Esophagus squamous epithelium (tissue), 5 donors: Measurements from ENCODE around the gene SLC25A34. TPM values are rescaled to one million over a fixed set of nuclear protein-coding genes. Genes with fewer than 3 reads are reported as not detected.

Experiments
- DNase-seq: peaks from one replicate; lab custom pipeline; 2025; lab: John Stamatoyannopoulos, UW
- H3K27ac ChIP-seq, 4 donors: fragments of 200-600 bp; sonication (generic); one replicate each; pipeline ENCODE4 v1.5.1; 2016 to 2019; ENCODE audit warnings: mild to moderate bottlenecking in 1 of 4
- H3K27me3 ChIP-seq, 4 donors: fragments of 200-600 bp; sonication (generic); 1 replicate in 3 of 4; 2 replicates in 1 of 4; pipeline versions ENCODE4 v1.5.1 to v1.6.0; 2017 to 2021; ENCODE audit warnings: antibody characterized with exemption in 1 of 4
- H3K36me3 ChIP-seq, 3 donors: fragments of 200-600 bp; sonication (generic); one replicate each; pipeline ENCODE4 v1.5.1; 2016 to 2019
- H3K4me1 ChIP-seq, 3 donors: fragments of 200-600 bp; sonication (generic); one replicate each; pipeline ENCODE4 v1.5.1; 2017 to 2019
- H3K4me3 ChIP-seq, 4 donors: fragments of 200-600 bp; sonication (generic); 1 replicate in 3 of 4; 2 replicates in 1 of 4; pipeline ENCODE4 v1.5.1; 2016 to 2019; ENCODE audit warnings: mild to moderate bottlenecking in 2 of 4, moderate library complexity in 1 of 4
- H3K9me3 ChIP-seq, 3 donors: fragments of 200-600 bp; sonication (generic); one replicate each; pipeline ENCODE4 v1.5.1; 2016 to 2019
- POLR2A ChIP-seq, 4 donors: fragments of 450-650 bp; IDR thresholded peaks; one replicate each; pipeline ENCODE4 v1.6.1; 2017; ENCODE audit warnings: antibody characterized with exemption in 4 of 4, mild to moderate bottlenecking in 4 of 4, moderate library complexity in 3 of 4
- WGBS, 2 donors: methylation state at CpG; one replicate each; pipeline ENCODE4 v1.1.5; 2018; 5-methylcytosine and 5-hydroxymethylcytosine counted together
- intact Hi-C: fragments of 100-400 bp; cut with DNase I; formaldehyde crosslinking; loops from one replicate; pipeline ENCODE4 v1.15.0; 2022
- total RNA-seq, 4 donors: library from RNA; depleted of rRNA; stranded (reverse); fragments of >200 nt; gene quantifications; one replicate each; pipeline ENCODE4 v1.1.0, GENCODE V29; 2016
- TF ChIP-seq, protein P1 (sequence below), 6 experiments: fragments of 450-650 bp in 4 of 6; fragments of 200-600 bp in 2 of 6; sonication (generic) in 2 of 6; IDR thresholded peaks; one replicate each; pipeline ENCODE4 v1.5.1; 2016 to 2019; ENCODE audit warnings: antibody characterized with exemption in 6 of 6, mild to moderate bottlenecking in 4 of 6, moderate library complexity in 4 of 6
- donor health status: DM: yes; HTN: yes; CAD: no.

The SLC25A34 gene
- total RNA-seq, 4 donors from 2014 or later, result 0.44 to 1.1 (median 0.83) TPM

- TF ChIP-seq, protein P1, sequence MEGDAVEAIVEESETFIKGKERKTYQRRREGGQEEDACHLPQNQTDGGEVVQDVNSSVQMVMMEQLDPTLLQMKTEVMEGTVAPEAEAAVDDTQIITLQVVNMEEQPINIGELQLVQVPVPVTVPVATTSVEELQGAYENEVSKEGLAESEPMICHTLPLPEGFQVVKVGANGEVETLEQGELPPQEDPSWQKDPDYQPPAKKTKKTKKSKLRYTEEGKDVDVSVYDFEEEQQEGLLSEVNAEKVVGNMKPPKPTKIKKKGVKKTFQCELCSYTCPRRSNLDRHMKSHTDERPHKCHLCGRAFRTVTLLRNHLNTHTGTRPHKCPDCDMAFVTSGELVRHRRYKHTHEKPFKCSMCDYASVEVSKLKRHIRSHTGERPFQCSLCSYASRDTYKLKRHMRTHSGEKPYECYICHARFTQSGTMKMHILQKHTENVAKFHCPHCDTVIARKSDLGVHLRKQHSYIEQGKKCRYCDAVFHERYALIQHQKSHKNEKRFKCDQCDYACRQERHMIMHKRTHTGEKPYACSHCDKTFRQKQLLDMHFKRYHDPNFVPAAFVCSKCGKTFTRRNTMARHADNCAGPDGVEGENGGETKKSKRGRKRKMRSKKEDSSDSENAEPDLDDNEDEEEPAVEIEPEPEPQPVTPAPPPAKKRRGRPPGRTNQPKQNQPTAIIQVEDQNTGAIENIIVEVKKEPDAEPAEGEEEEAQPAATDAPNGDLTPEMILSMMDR (IDR thresholded peaks at IDR 0.05), result no peak
- no peak for TF ChIP-seq POLR2A (IDR thresholded peaks at IDR 0.05)
- Histone ChIP-seq H3K27me3 (no peaks in the 10 kb centered on the region), H3K4me3 (no peak overlapping the region), H3K9me3 (no peaks in the 10 kb centered on the region), H3K36me3 (peaks cover 41 to 54% (median 43%) of the 10 kb centered on the region in 3 donors), H3K4me1 (peaks cover 27 to 62% (median 35%) of the 10 kb centered on the region in 3 donors), H3K27ac (peak overlapping the region; percentile 50 to 75 (median 68))
- 60 to 67% methylated on average over 2 to 4 of the region's 17 CpGs for WGBS, 2 donors
- intact Hi-C loops, result no loop called here
- no peak for DNase-seq
These were observed 1.2 kb upstream of the SLC25A34 start for GRCh38 chr1:15734901-15735300.

DNA sequence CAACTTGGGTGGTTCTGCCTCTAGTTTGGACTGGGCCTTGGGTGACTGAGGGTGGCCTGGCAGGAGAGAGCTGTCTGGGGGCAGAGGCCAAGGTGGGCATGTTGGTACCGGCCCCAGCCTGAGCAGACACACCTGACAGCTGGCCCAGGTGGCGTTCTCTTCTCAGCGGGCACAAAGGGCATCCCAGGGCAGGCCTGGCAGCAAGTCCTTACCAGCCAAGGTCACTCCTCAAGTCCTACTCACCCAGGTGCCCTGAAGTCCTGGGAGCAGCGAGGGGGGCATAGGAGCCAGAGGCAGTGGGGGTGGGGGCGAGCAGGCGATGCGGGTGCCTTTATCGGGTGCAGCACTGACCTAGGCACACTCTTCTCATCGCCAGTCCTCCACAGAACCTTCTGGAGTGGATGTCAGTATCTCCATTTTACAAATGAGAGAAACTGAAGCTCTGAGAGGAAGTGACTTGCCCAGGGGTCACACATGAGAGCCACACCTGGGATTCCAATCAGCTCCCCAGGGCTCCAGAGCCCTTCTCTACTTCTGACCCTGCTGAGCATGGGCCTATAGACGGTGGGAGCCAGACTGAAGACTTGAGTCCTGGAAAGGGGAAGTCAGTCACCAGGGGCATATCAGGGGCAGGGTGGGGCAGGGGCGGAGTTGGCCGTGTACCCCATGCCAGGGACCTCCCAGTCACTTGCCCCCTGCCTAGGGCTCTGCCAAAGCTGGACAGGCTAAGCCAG, 587 bp upstream of the SLC25A34 start:
- TF ChIP-seq, protein P1 (IDR thresholded peaks at IDR 0.05), result no peak
- TF ChIP-seq POLR2A (IDR thresholded peaks at IDR 0.05), result no peak
- peaks cover 27 to 62% (median 35%) of the 10 kb centered on the region in 3 donors for H3K4me1 ChIP-seq
- H3K27me3 ChIP-seq, result no peaks in the 10 kb centered on the region
- H3K4me3 ChIP-seq, result no peak overlapping the region
- intact Hi-C loops, result no loop called here
- WGBS, 2 donors, result 47 to 52% methylated on average over 3 to 9 of the region's 12 CpGs
- no peaks in the 10 kb centered on the region for H3K9me3 ChIP-seq
- H3K27ac ChIP-seq, result peak overlapping the region; percentile 50 to 75 (median 68)
- DNase-seq, result no peak
- H3K36me3 ChIP-seq, result peaks cover 35 to 48% (median 37%) of the 10 kb centered on the region in 3 donors

DNA sequence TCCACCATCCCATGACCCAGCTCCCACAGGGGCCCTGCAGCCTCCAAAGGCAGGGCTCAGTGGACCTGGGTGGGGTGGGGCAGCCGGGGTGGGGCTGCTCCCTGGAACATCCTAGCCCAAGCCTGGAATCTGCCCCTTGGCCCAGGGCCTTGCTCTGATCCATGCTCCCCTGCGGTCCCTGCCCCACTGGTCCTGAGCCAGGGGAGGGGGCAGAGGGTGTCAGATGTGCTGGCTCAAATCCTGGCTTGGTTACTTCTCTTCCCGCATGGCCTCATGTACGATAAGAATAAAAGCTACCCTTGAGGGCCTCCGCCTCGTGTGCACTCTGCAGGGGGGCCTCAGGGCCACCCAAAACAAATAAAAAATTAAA, 819 bp downstream of the SLC25A34 start:
- intact Hi-C loops, result no loop called here
- H3K36me3 ChIP-seq, result peaks cover 21 to 34% (median 23%) of the 10 kb centered on the region in 3 donors
- H3K4me3 ChIP-seq, result no peak overlapping the region
- H3K9me3 ChIP-seq, result no peaks in the 10 kb centered on the region
- DNase-seq, result no peak
- peak overlapping the region in 3 of 4 donors; percentile 5 to 75 (median 75) for H3K27ac ChIP-seq
- no peaks in the 10 kb centered on the region for H3K27me3 ChIP-seq
- TF ChIP-seq POLR2A (IDR thresholded peaks at IDR 0.05), result no peak
- TF ChIP-seq, protein P1 (IDR thresholded peaks at IDR 0.05), result no peak
- peaks cover 32 to 76% (median 44%) of the 10 kb centered on the region in 3 donors for H3K4me1 ChIP-seq
- WGBS, 2 donors, result 39% methylated on average over 3 of the region's 6 CpGs; no CpG with 5 or more reads in 1 of the 2 donors

GRCh38 chr1:15737324-15738319, 1.6 kb downstream of the SLC25A34 start:
- Histone ChIP-seq H3K27me3 (no peaks in the 10 kb centered on the region), H3K4me1 (peaks cover 32 to 75% (median 42%) of the 10 kb centered on the region in 3 donors), H3K36me3 (peaks cover 16 to 27% (median 18%) of the 10 kb centered on the region in 3 donors), H3K9me3 (no peaks in the 10 kb centered on the region), H3K4me3 (no peak overlapping the region), H3K27ac (peak overlapping the region; percentile 5 to 75 (median 54))
- no peak for TF ChIP-seq POLR2A (IDR thresholded peaks at IDR 0.05)
- TF ChIP-seq, protein P1 (IDR thresholded peaks at IDR 0.05), result no peak
- intact Hi-C loops, result no loop called here
- DNase-seq, result no peak
- 46 to 57% methylated on average over 6 to 9 of the region's 20 CpGs for WGBS, 2 donors
